Muscle of leg (tissue), 16 donors: ENCODE results near the gene ZNF789. TPM values are rescaled to one million over a fixed set of nuclear protein-coding genes. Genes with fewer than 3 reads are reported as not detected.
A peak's percentile ranks its signal among the peaks of the same experiment; 100 is the strongest.
"Not testable (repeated sequence)": the region's sequence is repeated elsewhere in the genome, so short reads cannot be mapped to it uniquely, and the experiment has no call there.

Experiments used
- DNase-seq: peaks from one replicate; pipeline ENCODE4 v3.0.0; 2013
- H3K27ac ChIP-seq: one replicate; pipeline ENCODE4 v1.5.1; 2013; ENCODE audit warnings: mild to moderate bottlenecking, low read length, control low read depth
- H3K27me3 ChIP-seq: one replicate; pipeline ENCODE4 v1.6.1; 2013; ENCODE audit warnings: low read length; ENCODE audit not compliant: control insufficient read depth, insufficient read depth
- H3K36me3 ChIP-seq: one replicate; pipeline ENCODE4 v1.6.1; 2013; ENCODE audit warnings: low read length; ENCODE audit not compliant: control insufficient read depth, insufficient read depth
- H3K4me1 ChIP-seq: one replicate; pipeline ENCODE4 v1.6.1; 2013; ENCODE audit warnings: low read length; ENCODE audit not compliant: control insufficient read depth, insufficient read depth
- H3K4me3 ChIP-seq: one replicate; pipeline ENCODE4 v1.5.1; 2013; ENCODE audit warnings: low read length, control low read depth
- H3K9me3 ChIP-seq: replicated peaks from 2 replicates; pipeline ENCODE4 v1.6.1; 2013; ENCODE audit warnings: low read depth, low read length; ENCODE audit not compliant: control insufficient read depth
- WGBS: methylation state at CpG from one replicate; pipeline ENCODE4 v1.1.5; 2013; ENCODE audit warnings: missing lambda C conversion rate; ENCODE audit not compliant: insufficient coverage; 5-methylcytosine and 5-hydroxymethylcytosine counted together
- long read RNA-seq, 11 donors: transcript quantifications; one replicate each; lab custom pipeline, GENCODE V29; 2026
- polyA plus RNA-seq, 8 donors: library from polyadenylated mRNA; unstranded; fragments of 120-200 nt; gene quantifications; one replicate each; pipeline versions ENCODE4 v1.2.1 to v1.2.3, GENCODE V29; 2013; ENCODE audit warnings: inconsistent platforms in 1 of 8, low replicate concordance in 1 of 8; ENCODE audit not compliant: insufficient read length in 8 of 8, insufficient read depth in 1 of 8
- total RNA-seq: library from RNA; stranded (reverse); fragments of 120-200 nt; gene quantifications from one replicate; pipeline ENCODE4 v1.2.4, GENCODE V29; 2013

Gene ZNF789
- total RNA-seq: 22.0 TPM
- polyA plus RNA-seq: 10 to 100 TPM; 14.8 to 53.8 (median 23.2) TPM
- long read RNA-seq, donor 1, partial matches to known transcripts: 0 of 2 reads
- long read RNA-seq, donor 1, other reads (novel, unspliced or antisense): 0 of 2 reads
- long read RNA-seq, donor 2: 0 reads
- long read RNA-seq, donor 3, partial matches to known transcripts: 0 of 1 reads
- long read RNA-seq, donor 3, other reads (novel, unspliced or antisense): 0 of 1 reads
- long read RNA-seq, donor 4, partial matches to known transcripts: 0 of 1 reads
- long read RNA-seq, donor 4, other reads (novel, unspliced or antisense): 0 of 1 reads
- long read RNA-seq, donor 5, partial matches to known transcripts: 0 of 11 reads
- long read RNA-seq, donor 5, other reads (novel, unspliced or antisense): 8 of 11 reads
- long read RNA-seq, donor 6, partial matches to known transcripts: 7 of 9 reads
- long read RNA-seq, donor 6, other reads (novel, unspliced or antisense): 0 of 9 reads
- long read RNA-seq, donor 7, partial matches to known transcripts: 0 of 1 reads
- long read RNA-seq, donor 7, other reads (novel, unspliced or antisense): 0 of 1 reads
- long read RNA-seq, donor 8: 0 reads
- long read RNA-seq, donor 9, partial matches to known transcripts: 5 of 7 reads
- long read RNA-seq, donor 9, other reads (novel, unspliced or antisense): 0 of 7 reads
- long read RNA-seq, donor 10, partial matches to known transcripts: 0 of 4 reads
- long read RNA-seq, donor 10, other reads (novel, unspliced or antisense): 0 of 4 reads
- long read RNA-seq, donor 11, partial matches to known transcripts: 0 of 3 reads
- long read RNA-seq, donor 11, other reads (novel, unspliced or antisense): 0 of 3 reads

DNA sequence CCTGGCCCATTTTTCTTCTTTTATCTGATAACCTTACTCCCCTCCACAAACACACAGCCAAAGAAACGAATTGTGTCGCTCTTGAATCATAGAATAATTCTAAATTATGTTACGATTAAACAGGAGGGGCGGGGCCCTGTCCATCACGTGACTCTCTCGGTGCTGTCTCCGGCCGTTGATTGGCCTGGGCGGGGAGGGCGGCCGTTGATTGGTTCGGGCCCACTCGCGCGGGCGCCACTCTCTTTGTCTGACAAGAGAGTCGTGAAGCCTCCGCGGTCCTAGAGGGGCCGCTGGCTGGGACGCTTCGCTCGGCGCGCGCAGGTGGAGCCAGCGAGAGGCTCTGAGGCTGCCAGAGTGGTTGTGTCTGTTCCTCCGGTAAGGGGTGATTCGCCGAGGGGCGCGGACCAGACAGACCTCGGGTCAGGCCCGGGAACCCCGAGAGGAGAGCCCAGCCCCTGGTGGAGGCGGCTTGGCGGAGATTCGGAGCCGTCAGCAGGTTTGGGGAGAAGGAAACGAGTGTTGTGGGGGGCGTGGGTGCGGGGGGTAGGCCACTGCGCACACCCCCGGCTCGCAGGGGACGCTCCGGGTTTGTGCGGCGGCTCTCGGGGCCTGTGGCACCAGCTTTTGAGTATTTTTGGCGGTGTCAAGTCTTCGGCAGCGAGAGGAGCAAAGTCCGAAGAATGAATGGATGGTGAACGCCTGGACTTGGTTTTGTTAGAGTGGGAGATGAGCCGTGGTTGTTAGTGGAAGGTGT, at the start of gene ZNF789:
TSS of gene ZNF789 (plus strand) at position 330 of the 754 bp plus-strand sequence. CDS start 3,567 bp downstream, outside the sequence.
- Histone ChIP-seq H3K27me3 (peaks cover 3% of the 10 kb centered on the region), H3K27ac (peak within 1 kb of the TSS; percentile 96), H3K4me3 (peak within 1 kb of the TSS; percentile 86), H3K36me3 (peaks cover 10% of the 10 kb centered on the region), H3K4me1 (peaks cover 7% of the 10 kb centered on the region), H3K9me3 (no peaks in the 10 kb centered on the region)
- DNase-seq: peak; percentile 99
- WGBS: under 1% methylated on average over 53 of the region's 56 CpGs

DNA sequence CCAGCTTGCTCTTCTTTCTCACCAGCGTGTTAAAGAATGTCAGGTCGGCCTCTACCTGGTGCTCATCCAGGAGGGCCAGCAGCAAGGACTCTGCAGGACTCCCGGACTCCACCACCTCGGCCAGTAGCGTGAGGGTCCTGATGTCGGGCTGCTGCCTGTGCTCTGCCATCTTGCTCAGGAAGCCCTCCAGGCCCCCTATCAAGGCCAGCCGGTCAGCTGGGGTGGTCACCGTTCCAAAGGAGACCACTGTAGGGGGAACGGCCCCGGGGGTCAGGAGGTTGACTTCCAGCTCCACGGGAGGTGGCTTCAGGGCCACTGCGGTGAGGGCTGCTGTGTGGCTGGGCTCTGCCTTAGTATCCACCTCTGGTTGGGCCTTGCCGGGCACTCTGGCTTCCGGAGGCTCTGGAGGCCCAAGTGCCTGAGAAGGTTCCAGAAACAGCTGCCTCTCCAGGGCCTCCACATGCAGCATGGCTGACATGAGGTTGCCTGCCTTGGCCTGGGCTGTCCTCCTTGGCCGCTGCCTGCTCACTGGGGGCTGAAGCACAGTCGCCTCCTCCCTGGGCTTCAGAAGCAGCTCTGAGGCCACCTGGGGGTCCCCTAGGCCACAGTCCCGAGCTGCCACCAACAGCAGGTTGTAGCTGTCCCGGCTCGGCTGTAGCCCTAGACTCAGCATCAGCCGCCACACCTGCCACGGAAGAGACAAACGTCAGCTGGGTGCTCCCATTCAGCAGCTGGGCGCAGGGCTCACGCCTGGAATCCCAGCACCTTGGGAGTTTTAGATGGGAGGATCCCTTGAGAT, 47.6 kb upstream of the ZNF789 start:
- no peak for DNase-seq
- 92% methylated on average over 23 of the region's 24 CpGs for WGBS
- Histone ChIP-seq H3K27me3 (no peaks in the 10 kb centered on the region), H3K4me1 (no peaks in the 10 kb centered on the region), H3K36me3 (peaks cover 51% of the 10 kb centered on the region), H3K4me3 (no peak overlapping the region), H3K9me3 (no peaks in the 10 kb centered on the region), H3K27ac (no peak overlapping the region)

DNA sequence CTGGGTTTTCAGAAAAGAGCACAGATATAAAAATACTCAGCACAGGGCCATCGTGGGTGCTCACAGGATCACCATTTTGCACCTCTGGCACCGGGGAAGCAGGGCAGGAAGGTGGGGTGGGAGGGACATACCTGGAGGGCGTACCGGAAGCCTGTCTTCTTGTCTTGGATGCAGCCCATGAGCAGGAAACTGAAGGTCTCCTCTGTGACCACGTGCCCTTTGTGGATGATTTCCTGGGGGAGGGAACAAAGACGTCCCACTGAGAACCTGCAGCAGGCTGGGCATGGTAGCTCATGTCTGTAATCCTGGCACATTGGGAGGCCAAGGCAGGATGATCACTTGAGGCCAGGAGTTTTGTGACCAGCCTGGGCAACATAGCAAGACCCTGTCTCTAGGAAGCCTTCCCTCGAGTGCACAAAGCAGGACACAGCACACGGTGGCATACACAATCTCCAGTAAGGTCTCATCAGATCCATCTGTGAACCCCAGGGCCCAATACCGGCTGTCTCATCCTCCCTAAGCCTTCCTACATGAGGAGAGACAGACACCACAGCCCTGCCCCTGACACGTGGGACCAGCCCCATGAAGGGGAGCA, 43.6 kb upstream of the ZNF789 start:
- Histone ChIP-seq H3K4me3 (no peak overlapping the region), H3K27me3 (no peaks in the 10 kb centered on the region), H3K4me1 (no peaks in the 10 kb centered on the region), H3K36me3 (peaks cover 57% of the 10 kb centered on the region), H3K9me3 (no peaks in the 10 kb centered on the region), H3K27ac (no peak overlapping the region)
- DNase-seq: no peak
- WGBS: 81% methylated on average over 9 of the region's 10 CpGs

DNA sequence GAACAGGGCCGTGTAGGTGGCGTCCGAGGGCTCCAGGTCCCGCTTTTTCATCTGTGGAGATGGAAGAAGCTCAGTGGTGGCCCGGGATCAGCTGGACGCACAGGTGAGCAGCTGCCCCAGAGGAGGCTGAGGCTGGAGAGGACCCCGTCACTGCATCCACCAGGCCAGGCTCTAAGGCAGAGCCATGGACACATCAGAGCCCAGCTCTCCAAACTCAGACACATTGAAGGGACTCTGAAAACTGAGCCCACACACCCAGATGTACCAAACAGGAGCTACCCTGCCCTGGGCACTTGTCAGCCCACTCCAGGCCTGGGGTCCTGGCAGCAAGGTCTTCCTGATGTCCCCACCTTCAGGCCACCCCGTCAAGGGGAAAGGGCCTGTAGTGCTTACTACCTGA, 42.9 kb upstream of the ZNF789 start:
- no peak overlapping the region for H3K4me3 ChIP-seq
- H3K27ac ChIP-seq: no peak overlapping the region
- H3K4me1 ChIP-seq: no peaks in the 10 kb centered on the region
- 92% methylated on average over 8 of the region's 8 CpGs for WGBS
- no peaks in the 10 kb centered on the region for H3K9me3 ChIP-seq
- DNase-seq: no peak
- H3K36me3 ChIP-seq: peaks cover 55% of the 10 kb centered on the region
- H3K27me3 ChIP-seq: no peaks in the 10 kb centered on the region

DNA sequence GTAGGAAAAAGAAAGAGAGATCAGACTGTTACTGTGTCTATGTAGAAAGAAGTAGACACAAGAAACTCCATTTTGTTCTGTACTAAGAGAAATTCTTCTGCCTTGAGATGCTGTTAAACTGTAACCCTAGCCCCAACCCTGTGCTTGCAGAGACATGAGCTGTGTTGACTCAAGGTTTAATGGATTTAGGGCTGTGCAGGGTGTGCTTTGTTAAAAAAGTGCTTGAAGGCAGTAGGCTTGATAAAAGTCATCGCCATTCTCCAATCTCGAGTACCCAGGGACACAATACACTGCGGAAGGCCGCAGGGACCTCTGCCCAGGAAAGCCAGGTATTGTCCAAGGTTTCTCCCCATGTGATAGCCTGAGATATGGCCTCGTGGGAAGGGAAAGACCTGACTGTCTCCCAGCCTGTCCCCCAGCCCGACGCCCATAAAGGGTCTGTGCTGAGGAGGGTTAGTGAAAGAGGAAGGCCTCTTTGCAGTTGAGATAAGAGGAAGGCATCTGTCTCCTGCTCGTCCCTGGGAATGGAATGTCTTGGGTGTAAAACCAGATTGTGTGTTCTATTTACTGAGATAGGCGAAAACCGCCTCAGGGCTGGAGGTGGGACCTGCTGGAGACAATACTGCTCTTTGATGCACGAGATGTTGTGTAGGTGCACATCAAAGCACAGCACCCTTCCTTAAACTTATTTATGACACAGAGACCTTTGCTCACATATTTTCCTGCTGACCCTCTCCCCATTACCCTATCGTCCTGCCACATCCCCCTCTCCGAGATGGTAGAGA, 40.7 kb upstream of the ZNF789 start:
- not testable (repeated sequence) for H3K27ac ChIP-seq, H3K4me3 ChIP-seq, H3K4me1 ChIP-seq, DNase-seq, H3K9me3 ChIP-seq, H3K27me3 ChIP-seq
- H3K36me3 ChIP-seq: peaks cover 53% of the 10 kb centered on the region
- 89% methylated on average over 9 of the region's 13 CpGs for WGBS

DNA sequence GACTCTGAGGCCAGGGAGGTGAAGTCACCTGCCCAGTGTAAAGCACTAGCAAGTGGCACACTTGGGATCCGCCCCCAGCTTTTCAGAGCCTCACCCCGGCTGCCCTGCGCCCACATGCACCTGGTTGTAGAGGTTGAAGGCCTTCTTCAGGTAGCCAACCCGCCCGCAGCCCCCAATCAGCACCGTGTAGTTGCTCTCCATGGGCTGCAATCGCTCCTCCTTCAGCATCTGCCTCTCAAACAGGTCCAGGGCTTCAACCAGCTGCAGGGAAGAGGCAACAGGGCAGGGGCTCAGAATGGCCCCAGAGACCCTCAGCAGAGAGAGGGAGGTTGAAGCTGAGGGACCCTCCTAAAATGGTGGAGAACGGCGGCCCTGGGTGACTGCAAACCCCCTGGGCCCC, 39.5 kb upstream of the ZNF789 start:
- Histone ChIP-seq H3K27me3 (no peaks in the 10 kb centered on the region), H3K4me1 (peaks cover 6% of the 10 kb centered on the region), H3K36me3 (peaks cover 53% of the 10 kb centered on the region), H3K27ac (no peak overlapping the region), H3K4me3 (no peak overlapping the region), H3K9me3 (no peaks in the 10 kb centered on the region)
- DNase-seq: no peak
- WGBS: 92% methylated on average over 7 of the region's 9 CpGs

DNA sequence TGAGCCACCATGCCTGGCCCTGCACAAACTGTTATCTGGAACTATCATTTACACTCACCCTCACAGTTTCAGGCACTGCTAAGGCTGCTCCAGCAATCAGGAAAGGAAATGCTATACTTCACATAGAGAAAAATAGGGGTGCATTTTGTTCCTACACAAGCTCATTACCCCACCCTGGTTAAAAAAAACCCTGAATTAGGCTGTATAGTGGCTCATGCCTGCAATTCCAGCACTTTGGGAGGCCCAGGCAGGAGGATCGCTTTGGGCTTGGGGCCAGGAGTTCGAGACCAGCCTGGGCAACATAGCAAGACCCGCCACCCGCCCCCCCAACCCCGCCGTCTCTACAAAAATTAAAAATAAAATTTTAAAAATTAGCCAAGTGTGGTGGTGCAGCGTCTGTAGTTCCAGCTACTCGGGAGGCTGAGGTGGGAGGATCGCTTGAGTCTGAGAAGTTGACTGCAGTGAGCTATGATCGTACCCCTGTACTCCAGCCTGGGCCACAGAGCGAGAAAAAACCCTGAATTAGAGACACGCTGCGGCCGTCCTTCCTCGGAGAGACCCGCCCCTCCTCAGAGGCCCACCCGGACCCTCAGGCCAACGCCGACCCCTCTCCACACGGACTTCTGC, 34.6 kb upstream of the ZNF789 start:
- WGBS: 0% methylated on average over 9 of the region's 20 CpGs
- Histone ChIP-seq H3K9me3 (no peaks in the 10 kb centered on the region), H3K36me3 (peaks cover 18% of the 10 kb centered on the region), H3K27me3 (no peaks in the 10 kb centered on the region), H3K4me3 (peak overlapping the region; percentile 100), H3K27ac (peak overlapping the region; percentile 75), H3K4me1 (peaks cover 31% of the 10 kb centered on the region)
- DNase-seq: no peak

DNA sequence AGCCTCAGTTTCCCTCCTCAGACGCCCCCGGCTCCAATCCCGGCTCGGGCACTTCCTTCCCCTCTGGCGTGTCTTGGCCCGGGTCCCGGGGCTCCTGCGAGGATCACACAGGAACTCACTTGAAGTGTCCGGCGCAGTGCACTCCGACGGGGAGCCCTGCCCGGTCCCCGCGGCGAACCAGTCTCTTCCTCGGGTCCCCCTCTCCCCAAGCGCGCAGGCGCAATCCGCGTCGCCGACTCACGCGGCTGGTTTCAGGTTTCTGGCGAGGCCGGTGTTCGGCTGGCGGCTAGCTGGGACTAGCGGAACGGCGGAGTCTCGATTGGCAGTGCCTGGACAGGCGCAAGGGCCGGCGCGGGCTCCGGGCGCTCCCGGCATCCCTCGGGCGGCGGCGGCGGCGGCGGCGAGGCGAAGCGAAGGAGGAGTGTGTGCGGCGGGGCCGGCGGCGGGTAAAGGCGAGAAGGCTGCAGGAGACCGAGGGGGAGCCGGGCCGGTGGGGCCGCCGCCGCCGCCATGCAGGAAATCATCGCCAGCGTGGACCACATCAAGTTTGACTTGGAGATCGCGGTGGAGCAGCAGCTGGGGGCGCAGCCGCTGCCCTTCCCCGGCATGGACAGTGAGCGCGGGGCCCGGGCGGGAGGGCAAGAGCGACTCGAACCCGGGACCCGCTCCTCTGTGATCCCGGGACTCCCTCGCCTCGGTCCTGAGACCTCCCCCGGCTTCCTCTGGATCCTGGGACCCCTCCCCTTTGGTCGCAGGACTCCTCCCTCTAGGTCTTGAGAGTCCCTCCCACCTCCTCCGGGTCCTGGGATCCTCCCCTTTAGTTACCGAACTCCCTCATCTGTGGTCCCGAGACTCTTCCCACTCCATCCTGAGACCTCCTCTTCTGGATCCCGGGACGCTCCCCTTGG, 33.9 kb upstream of the ZNF789 start, which contains the start of the genes CPSF4 and PTCD1:
TSS of gene CPSF4 (plus strand) at position 371 of the 908 bp plus-strand sequence. CDS start at position 511, 140 bp downstream.
TSS of gene PTCD1 (minus strand) at position 226 of the 908 bp plus-strand sequence. CDS start 3,556 bp downstream, outside the sequence.
- H3K27ac ChIP-seq: peak within 1 kb of the TSS; percentile 92
- peaks cover 31% of the 10 kb centered on the region for H3K4me1 ChIP-seq
- no peaks in the 10 kb centered on the region for H3K9me3 ChIP-seq
- H3K4me3 ChIP-seq: peak within 1 kb of the TSS; percentile 100
- peaks cover 20% of the 10 kb centered on the region for H3K36me3 ChIP-seq
- H3K27me3 ChIP-seq: no peaks in the 10 kb centered on the region
- WGBS: under 1% methylated on average over 89 of the region's 89 CpGs
- DNase-seq: peak; percentile 98
